Trophoblast cell (in vitro differentiated cells and primary cell): ENCODE measurements around the gene TLL2.
A peak's percentile ranks its signal among the peaks of the same experiment; 100 is the strongest.

Experiments used
- DNase-seq, 2 donors: peaks; one replicate each; pipeline ENCODE4 v3.0.0-alpha.2; 2016
- H2AFZ ChIP-seq: 2 replicates; pipeline ENCODE4 v1.6.1; 2013; ENCODE audit warnings: low read length, moderate library complexity, mild to moderate bottlenecking; ENCODE audit not compliant: insufficient read depth, poor library complexity
- H2AK5ac ChIP-seq: 2 replicates; pipeline ENCODE4 v1.6.1; 2013; ENCODE audit warnings: mild to moderate bottlenecking, low read length
- H2BK120ac ChIP-seq: 2 replicates; pipeline ENCODE4 v1.6.1; 2013; ENCODE audit warnings: low read length, mild to moderate bottlenecking, moderate library complexity; ENCODE audit not compliant: insufficient read depth, poor library complexity
- H2BK12ac ChIP-seq: 2 replicates; pipeline ENCODE4 v1.6.1; 2013; ENCODE audit warnings: mild to moderate bottlenecking, low read length, moderate library complexity
- H2BK5ac ChIP-seq: 2 replicates; pipeline ENCODE4 v1.6.1; 2013; ENCODE audit warnings: low read length, low read depth, moderate library complexity, mild to moderate bottlenecking; ENCODE audit not compliant: poor library complexity
- H3K14ac ChIP-seq: 2 replicates; pipeline ENCODE4 v1.6.1; 2013; ENCODE audit warnings: mild to moderate bottlenecking, low read length
- H3K18ac ChIP-seq: 2 replicates; pipeline ENCODE4 v1.6.1; 2013; ENCODE audit warnings: mild to moderate bottlenecking, low read length
- H3K23ac ChIP-seq: 2 replicates; pipeline ENCODE4 v1.6.1; 2013; ENCODE audit warnings: low read length
- H3K27ac ChIP-seq: 2 replicates; pipeline ENCODE4 v1.5.1; 2013; ENCODE audit warnings: low read depth, mild to moderate bottlenecking, inconsistent platforms, low read length, moderate library complexity
- H3K27me3 ChIP-seq: 2 replicates; pipeline ENCODE4 v1.6.1; 2013; ENCODE audit warnings: inconsistent platforms, mild to moderate bottlenecking, low read length, moderate library complexity; ENCODE audit not compliant: insufficient read depth
- H3K36me3 ChIP-seq, 2 experiments: 1 replicate in 1 of 2; 2 replicates in 1 of 2; pipeline ENCODE4 v1.6.1; 2013; ENCODE audit warnings: low read length in 2 of 2, mild to moderate bottlenecking in 2 of 2, moderate library complexity in 1 of 2; ENCODE audit not compliant: insufficient read depth in 2 of 2, control insufficient read depth in 1 of 2
- H3K4ac ChIP-seq: 2 replicates; pipeline ENCODE4 v1.6.1; 2013; ENCODE audit warnings: low read depth, mild to moderate bottlenecking, low read length, moderate library complexity
- H3K4me1 ChIP-seq, 2 experiments: 1 replicate in 1 of 2; 2 replicates in 1 of 2; pipeline ENCODE4 v1.6.1; 2013; ENCODE audit warnings: low read length in 2 of 2, mild to moderate bottlenecking in 2 of 2, moderate library complexity in 1 of 2; ENCODE audit not compliant: insufficient read depth in 2 of 2, control insufficient read depth in 1 of 2
- H3K4me2 ChIP-seq: 2 replicates; pipeline ENCODE4 v1.6.1; 2013; ENCODE audit warnings: inconsistent platforms, mild to moderate bottlenecking, low read length, moderate library complexity
- H3K4me3 ChIP-seq: 2 replicates; pipeline ENCODE4 v1.5.1; 2013; ENCODE audit warnings: mild to moderate bottlenecking, low read depth, low read length, inconsistent platforms
- H3K79me1 ChIP-seq: one replicate; pipeline ENCODE4 v1.6.1; 2013; ENCODE audit warnings: low read length
- H3K79me2 ChIP-seq: 2 replicates; pipeline ENCODE4 v1.6.1; 2013; ENCODE audit warnings: low read length, mild to moderate bottlenecking; ENCODE audit not compliant: control insufficient read depth, insufficient read depth, poor library complexity
- H3K9ac ChIP-seq: 2 replicates; pipeline ENCODE4 v1.6.1; 2013; ENCODE audit warnings: mild to moderate bottlenecking, low read length
- H3K9me3 ChIP-seq: 2 replicates; pipeline ENCODE4 v1.6.1; 2013; ENCODE audit warnings: low read depth, mild to moderate bottlenecking, control low read depth, inconsistent platforms, low read length; ENCODE audit not compliant: insufficient read depth
- H4K12ac ChIP-seq: 2 replicates; pipeline ENCODE4 v1.6.1; 2013; ENCODE audit warnings: low read depth, mild to moderate bottlenecking, low read length, moderate library complexity
- H4K8ac ChIP-seq: 2 replicates; pipeline ENCODE4 v1.6.1; 2013; ENCODE audit warnings: low read depth, mild to moderate bottlenecking, low read length, moderate library complexity
- H4K91ac ChIP-seq: one replicate; pipeline ENCODE4 v1.6.1; 2013; ENCODE audit warnings: low read depth, mild to moderate bottlenecking, low read length, moderate library complexity
- WGBS: extraction: QIAGEN DNeasy Blood & Tissue Kit; methylation state at CpG from one replicate; pipeline ENCODE4 v1.1.7; 2013; ENCODE audit warnings: missing lambda C conversion rate; ENCODE audit not compliant: insufficient read length, insufficient coverage; ENCODE audit errors: extremely low coverage; 5-methylcytosine and 5-hydroxymethylcytosine counted together

The TLL2 gene

DNA sequence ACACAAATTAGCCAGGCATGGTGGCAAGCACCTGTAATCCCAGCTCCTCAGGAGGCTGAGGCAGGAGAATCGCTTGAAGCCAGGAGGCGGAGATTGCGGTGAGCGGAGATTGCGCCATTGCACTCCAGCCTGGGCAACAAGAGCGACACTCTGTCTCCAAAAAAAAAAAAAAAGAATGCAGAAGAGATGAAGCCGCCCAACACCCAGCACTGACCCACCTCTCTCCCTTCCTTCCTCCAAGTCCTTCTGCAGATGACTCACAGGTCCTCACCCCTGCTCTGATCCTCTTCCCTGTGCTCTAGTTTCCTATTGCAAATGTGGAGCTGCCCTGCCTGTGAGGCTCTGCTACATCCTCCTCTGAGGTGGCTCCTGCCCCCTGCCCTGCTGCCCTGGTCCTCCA lies 132.9 kb downstream of the TLL2 start:
- Histone ChIP-seq H3K79me1 (no peaks in the 10 kb centered on the region), H4K91ac (no peak overlapping the region), H2AK5ac (no peak overlapping the region), H3K27me3 (no peaks in the 10 kb centered on the region), H4K12ac (no peak overlapping the region), H2BK120ac (no peak overlapping the region), H3K9ac (no peak overlapping the region), H4K8ac (no peak overlapping the region), H3K4me1 (peaks cover 0 to 4% of the 10 kb centered on the region in 2 experiments), H3K27ac (no peak overlapping the region), H3K18ac (no peak overlapping the region), H2BK12ac (no peak overlapping the region), H3K14ac (no peak overlapping the region), H3K4me2 (no peak overlapping the region), H3K9me3 (no peaks in the 10 kb centered on the region), H3K23ac (no peak overlapping the region), H3K36me3 (no peaks in the 10 kb centered on the region), H2AFZ (no peak overlapping the region), H3K79me2 (no peaks in the 10 kb centered on the region), H3K4me3 (no peak overlapping the region), H2BK5ac (no peak overlapping the region), H3K4ac (no peak overlapping the region)
- peak; percentile 62 to 68 for DNase-seq
- WGBS, result no CpG with 5 or more reads among the region's 7 CpGs

DNA sequence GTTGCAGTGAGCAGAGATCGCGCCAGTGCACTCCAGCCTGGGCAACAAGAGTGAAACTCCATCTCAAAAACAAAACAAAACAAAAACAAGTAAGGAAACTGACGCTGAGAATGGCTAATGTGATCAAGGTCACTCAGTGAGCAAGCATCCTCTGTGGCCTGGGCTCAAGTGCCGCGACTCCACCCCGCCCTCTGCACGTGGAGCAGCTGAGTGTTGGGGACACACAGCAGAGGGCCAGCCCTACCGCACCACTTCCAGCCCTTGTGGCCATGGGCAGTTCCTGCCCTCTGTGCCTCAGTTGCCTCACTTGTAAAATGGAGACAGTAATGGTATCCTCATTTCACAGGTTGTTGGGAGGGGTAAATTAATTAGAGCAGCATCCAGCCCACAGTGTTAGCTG lies 134.0 kb downstream of the TLL2 start:
- no peak overlapping the region for H2AK5ac ChIP-seq
- no peak overlapping the region for H3K14ac ChIP-seq
- no peak overlapping the region for H2AFZ ChIP-seq
- no peaks in the 10 kb centered on the region for H3K36me3 ChIP-seq
- H3K18ac ChIP-seq, result no peak overlapping the region
- WGBS, result no CpG with 5 or more reads among the region's 8 CpGs
- H4K8ac ChIP-seq, result no peak overlapping the region
- no peak overlapping the region for H2BK12ac ChIP-seq
- DNase-seq, result no peak
- H2BK5ac ChIP-seq, result no peak overlapping the region
- no peak overlapping the region for H3K4ac ChIP-seq
- no peak overlapping the region for H4K12ac ChIP-seq
- no peak overlapping the region for H3K23ac ChIP-seq
- H3K27ac ChIP-seq, result no peak overlapping the region
- H3K79me1 ChIP-seq, result no peaks in the 10 kb centered on the region
- no peak overlapping the region for H3K9ac ChIP-seq
- peaks cover 3 to 8% of the 10 kb centered on the region in 2 experiments for H3K4me1 ChIP-seq
- no peak overlapping the region for H3K4me3 ChIP-seq
- no peaks in the 10 kb centered on the region for H3K27me3 ChIP-seq
- H3K9me3 ChIP-seq, result no peaks in the 10 kb centered on the region
- H2BK120ac ChIP-seq, result no peak overlapping the region
- no peak overlapping the region for H4K91ac ChIP-seq
- no peaks in the 10 kb centered on the region for H3K79me2 ChIP-seq
- no peak overlapping the region for H3K4me2 ChIP-seq

DNA sequence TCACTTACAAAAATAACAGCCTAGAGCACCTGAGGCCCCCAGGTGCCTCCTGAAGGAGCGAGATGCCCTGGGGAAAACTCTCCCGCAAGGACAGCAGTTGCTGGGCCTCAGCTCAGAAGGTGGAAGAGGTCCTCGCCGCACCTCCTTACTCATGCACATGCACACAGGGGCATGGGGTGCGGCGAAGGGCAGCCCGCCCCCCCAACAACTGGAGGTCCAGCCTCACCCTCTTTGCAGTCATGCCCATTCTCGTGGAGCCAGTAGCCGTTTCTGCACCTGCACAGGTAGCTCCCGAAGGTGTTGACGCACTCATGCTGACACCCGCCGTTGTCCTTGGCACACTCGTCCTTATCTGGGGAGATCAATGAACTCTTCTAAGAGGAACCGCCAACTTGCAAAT lies 135.0 kb downstream of the TLL2 start:
- no peaks in the 10 kb centered on the region for H3K79me1 ChIP-seq
- H3K4ac ChIP-seq, result no peak overlapping the region
- H3K18ac ChIP-seq, result no peak overlapping the region
- no peak overlapping the region for H3K23ac ChIP-seq
- H2AFZ ChIP-seq, result no peak overlapping the region
- peaks cover 3 to 4% of the 10 kb centered on the region in 2 experiments for H3K4me1 ChIP-seq
- H3K9me3 ChIP-seq, result no peaks in the 10 kb centered on the region
- H4K8ac ChIP-seq, result no peak overlapping the region
- no peak overlapping the region for H2BK12ac ChIP-seq
- no peaks in the 10 kb centered on the region for H3K79me2 ChIP-seq
- no CpG with 5 or more reads among the region's 15 CpGs for WGBS
- H3K4me3 ChIP-seq, result no peak overlapping the region
- no peak overlapping the region for H3K27ac ChIP-seq
- H4K12ac ChIP-seq, result no peak overlapping the region
- DNase-seq, result no peak
- no peaks in the 10 kb centered on the region for H3K27me3 ChIP-seq
- no peaks in the 10 kb centered on the region for H3K36me3 ChIP-seq
- no peak overlapping the region for H3K14ac ChIP-seq
- no peak overlapping the region for H3K9ac ChIP-seq
- H3K4me2 ChIP-seq, result no peak overlapping the region
- no peak overlapping the region for H4K91ac ChIP-seq
- H2BK120ac ChIP-seq, result no peak overlapping the region
- no peak overlapping the region for H2BK5ac ChIP-seq
- no peak overlapping the region for H2AK5ac ChIP-seq

DNA sequence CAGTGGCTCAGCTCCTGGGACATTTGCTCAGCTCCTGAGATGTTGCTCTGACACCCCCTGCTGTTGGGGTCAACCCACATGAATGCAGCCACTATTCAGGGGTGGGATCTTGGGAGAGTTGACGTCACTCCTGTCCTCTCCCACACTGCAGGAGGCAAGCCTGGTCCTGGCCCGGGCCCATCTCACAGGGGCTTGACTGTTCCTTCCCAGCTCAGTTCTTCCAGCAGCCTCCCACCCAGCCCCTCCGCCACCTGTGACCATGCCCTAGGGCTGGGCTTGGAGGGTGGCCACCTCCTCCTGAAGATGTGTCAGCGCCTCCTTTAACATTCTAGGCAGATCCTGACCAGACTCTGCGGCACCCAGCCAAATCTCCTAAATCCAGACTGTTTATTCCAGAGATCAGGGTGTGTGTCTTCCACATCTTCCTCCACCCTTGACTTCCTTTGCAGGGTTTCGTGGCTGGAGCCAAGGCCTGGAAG lies 135.9 kb downstream of the TLL2 start:
- no peak overlapping the region for H3K27ac ChIP-seq
- WGBS, result no CpG with 5 or more reads among the region's 6 CpGs
- no peak overlapping the region for H2AFZ ChIP-seq
- H3K4me3 ChIP-seq, result no peak overlapping the region
- no peak overlapping the region for H4K8ac ChIP-seq
- no peak overlapping the region for H3K18ac ChIP-seq
- no peaks in the 10 kb centered on the region for H3K79me1 ChIP-seq
- H3K27me3 ChIP-seq, result no peaks in the 10 kb centered on the region
- H2BK5ac ChIP-seq, result no peak overlapping the region
- H4K12ac ChIP-seq, result no peak overlapping the region
- H3K23ac ChIP-seq, result no peak overlapping the region
- no peak overlapping the region for H2AK5ac ChIP-seq
- no peak overlapping the region for H3K9ac ChIP-seq
- no peaks in the 10 kb centered on the region for H3K79me2 ChIP-seq
- H2BK12ac ChIP-seq, result no peak overlapping the region
- no peak overlapping the region for H2BK120ac ChIP-seq
- H3K4ac ChIP-seq, result no peak overlapping the region
- no peaks in the 10 kb centered on the region for H3K36me3 ChIP-seq
- no peak overlapping the region for H4K91ac ChIP-seq
- no peak overlapping the region for H3K14ac ChIP-seq
- no peak overlapping the region for H3K4me2 ChIP-seq
- H3K4me1 ChIP-seq, result peaks cover 3 to 4% of the 10 kb centered on the region in 2 experiments
- H3K9me3 ChIP-seq, result no peaks in the 10 kb centered on the region
- DNase-seq, result no peak
